ENCODE data around the gene MUC5AC.

DNA sequence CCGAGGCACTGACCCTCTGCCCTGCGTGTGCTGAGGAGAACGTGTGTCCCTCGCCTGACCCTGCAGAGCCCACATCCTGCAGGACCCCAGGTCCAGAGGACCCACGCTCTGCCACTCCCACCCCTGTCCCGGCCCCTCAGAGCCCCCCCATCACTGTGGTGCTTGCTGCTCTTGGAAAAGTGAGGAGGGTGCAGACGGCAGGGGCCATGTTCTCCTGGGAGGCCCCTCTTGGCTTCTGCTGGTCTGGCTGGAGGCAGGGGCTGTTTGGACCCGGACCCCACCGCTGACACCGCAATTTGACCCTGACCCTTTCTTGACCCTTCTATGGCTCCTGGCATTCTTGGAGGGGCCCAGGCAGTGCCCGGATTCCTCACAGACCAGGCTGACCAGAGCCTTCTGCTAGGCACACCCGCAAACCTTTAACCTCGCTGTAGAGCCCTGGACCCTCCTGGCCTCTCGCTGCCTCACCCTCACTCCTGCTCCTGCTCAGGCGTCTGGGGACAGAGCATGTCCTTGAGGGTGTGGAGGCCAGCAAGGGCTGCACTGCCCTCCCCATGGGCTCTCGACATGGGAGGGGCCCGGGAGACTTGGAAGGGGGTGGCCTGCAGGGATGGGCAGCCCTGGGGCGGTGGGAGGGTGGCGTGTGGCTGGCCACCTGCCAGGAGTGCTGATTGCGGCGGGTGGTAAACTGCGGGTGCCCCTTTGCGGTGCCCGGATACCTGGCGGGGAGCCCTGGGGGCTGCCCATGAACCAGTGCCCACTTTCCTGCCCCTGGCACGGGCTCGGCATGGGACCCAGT is 37.0 kb upstream of the MUC5AC start:
- no peak for TF ChIP-seq CTCF (IDR thresholded peaks at IDR 0.05 in 8 of 11, conservative IDR thresholded peaks at IDR 0.05 in 3 of 11)
- TF ChIP-seq POLR2AphosphoS5 (IDR thresholded peaks at IDR 0.05) = no peak
